ENCODE results near the gene LRP1. TPM values are rescaled to one million over a fixed set of nuclear protein-coding genes. Genes with fewer than 3 reads are reported as not detected.
A peak's percentile ranks its signal among the peaks of the same experiment; 100 is the strongest.

Gene LRP1
- total RNA-seq, 4 donors from 2014 or later, result 83.1 to 149 (median 106) TPM

DNA sequence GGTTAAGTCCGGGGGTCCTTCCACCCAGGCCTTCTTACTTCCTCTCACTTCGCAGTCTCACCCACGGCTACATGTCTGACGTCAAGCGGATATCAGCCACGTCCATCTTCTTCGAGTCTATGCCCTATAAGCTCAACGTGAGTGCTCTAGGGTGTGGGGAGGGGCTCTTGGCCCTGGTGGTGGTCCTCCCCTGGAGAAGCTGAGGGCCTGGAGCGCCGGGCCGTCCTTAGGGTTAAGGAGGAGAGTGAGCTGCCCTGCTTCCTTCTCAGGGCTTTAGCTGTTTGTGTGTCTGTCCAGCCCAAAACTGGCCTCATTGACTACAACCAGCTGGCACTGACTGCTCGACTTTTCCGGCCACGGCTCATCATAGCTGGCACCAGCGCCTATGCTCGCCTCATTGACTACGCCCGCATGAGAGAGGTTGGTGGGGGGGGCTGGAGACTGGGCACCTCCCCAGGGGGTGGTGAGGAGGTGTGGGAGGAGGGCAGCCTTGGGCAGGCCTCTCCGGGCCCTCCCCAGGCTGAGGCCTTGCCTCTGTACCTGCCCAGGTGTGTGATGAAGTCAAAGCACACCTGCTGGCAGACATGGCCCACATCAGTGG lies 104.0 kb downstream of the LRP1 start:
- Histone ChIP-seq H3K27ac (no peak overlapping the region), H3K4me3 (no peak overlapping the region), H3K4me1 (peaks cover 59% of the 10 kb centered on the region), H3K9me3 (no peaks in the 10 kb centered on the region), H3K27me3 (peaks cover 8% of the 10 kb centered on the region), H3K36me3 (peaks cover 36% of the 10 kb centered on the region)
- TF ChIP-seq EP300 (IDR thresholded peaks at IDR 0.05), result no peak
- TF ChIP-seq, protein P1, sequence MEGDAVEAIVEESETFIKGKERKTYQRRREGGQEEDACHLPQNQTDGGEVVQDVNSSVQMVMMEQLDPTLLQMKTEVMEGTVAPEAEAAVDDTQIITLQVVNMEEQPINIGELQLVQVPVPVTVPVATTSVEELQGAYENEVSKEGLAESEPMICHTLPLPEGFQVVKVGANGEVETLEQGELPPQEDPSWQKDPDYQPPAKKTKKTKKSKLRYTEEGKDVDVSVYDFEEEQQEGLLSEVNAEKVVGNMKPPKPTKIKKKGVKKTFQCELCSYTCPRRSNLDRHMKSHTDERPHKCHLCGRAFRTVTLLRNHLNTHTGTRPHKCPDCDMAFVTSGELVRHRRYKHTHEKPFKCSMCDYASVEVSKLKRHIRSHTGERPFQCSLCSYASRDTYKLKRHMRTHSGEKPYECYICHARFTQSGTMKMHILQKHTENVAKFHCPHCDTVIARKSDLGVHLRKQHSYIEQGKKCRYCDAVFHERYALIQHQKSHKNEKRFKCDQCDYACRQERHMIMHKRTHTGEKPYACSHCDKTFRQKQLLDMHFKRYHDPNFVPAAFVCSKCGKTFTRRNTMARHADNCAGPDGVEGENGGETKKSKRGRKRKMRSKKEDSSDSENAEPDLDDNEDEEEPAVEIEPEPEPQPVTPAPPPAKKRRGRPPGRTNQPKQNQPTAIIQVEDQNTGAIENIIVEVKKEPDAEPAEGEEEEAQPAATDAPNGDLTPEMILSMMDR (IDR thresholded peaks at IDR 0.05), result no peak
- TF ChIP-seq POLR2AphosphoS5 (IDR thresholded peaks at IDR 0.05), result no peak
- no peak for TF ChIP-seq POLR2A (IDR thresholded peaks at IDR 0.05)
- no peak for DNase-seq (ENCODE audit: low spot score in 2 of 2)
- 78% methylated on average over 16 of the region's 19 CpGs for WGBS

DNA sequence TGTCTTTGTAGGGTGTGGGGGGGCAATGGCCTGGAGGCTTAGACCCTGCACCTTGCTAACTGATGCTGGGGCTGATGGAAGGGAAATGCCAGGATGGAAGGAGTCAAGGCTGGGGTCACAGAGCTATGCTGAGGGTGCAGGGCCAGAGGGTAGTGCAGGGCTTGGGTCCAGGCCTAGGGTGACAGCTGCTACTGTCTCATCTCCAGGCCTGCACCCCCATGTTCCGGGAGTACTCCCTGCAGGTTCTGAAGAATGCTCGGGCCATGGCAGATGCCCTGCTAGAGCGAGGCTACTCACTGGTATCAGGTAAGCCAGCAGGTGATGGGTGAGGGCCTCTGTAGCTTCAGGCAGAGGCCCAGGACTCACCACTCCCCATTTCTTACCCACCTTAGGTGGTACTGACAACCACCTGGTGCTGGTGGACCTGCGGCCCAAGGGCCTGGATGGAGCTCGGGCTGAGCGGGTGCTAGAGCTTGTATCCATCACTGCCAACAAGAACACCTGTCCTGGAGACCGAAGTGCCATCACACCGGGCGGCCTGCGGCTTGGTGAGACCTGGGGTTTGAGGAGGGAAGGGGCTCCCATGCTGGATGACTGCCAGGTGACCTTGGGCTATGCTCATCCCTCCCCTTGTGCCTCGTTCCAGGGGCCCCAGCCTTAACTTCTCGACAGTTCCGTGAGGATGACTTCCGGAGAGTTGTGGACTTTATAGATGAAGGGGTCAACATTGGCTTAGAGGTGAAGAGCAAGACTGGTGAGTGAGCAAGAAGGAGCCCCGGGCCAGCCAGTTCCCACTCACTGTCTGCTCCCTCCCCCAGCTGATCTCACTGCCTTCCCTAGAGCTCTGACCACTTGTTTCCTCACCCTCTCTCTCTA lies 105.3 kb downstream of the LRP1 start:
- Histone ChIP-seq H3K27me3 (peaks cover 18% of the 10 kb centered on the region), H3K27ac (no peak overlapping the region), H3K9me3 (no peaks in the 10 kb centered on the region), H3K4me3 (no peak overlapping the region), H3K36me3 (peaks cover 36% of the 10 kb centered on the region), H3K4me1 (peaks cover 73% of the 10 kb centered on the region)
- 73% methylated on average over 5 of the region's 15 CpGs for WGBS
- TF ChIP-seq POLR2A (IDR thresholded peaks at IDR 0.05), result no peak
- TF ChIP-seq, protein P1 (IDR thresholded peaks at IDR 0.05), result no peak
- no peak for TF ChIP-seq POLR2AphosphoS5 (IDR thresholded peaks at IDR 0.05)
- no peak for TF ChIP-seq EP300 (IDR thresholded peaks at IDR 0.05)
- no peak for DNase-seq (ENCODE audit: low spot score in 2 of 2)

DNA sequence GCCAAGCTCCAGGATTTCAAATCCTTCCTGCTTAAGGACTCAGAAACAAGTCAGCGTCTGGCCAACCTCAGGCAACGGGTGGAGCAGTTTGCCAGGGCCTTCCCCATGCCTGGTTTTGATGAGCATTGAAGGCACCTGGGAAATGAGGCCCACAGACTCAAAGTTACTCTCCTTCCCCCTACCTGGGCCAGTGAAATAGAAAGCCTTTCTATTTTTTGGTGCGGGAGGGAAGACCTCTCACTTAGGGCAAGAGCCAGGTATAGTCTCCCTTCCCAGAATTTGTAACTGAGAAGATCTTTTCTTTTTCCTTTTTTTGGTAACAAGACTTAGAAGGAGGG lies 105.9 kb downstream of the LRP1 start:
- Histone ChIP-seq H3K36me3 (peaks cover 36% of the 10 kb centered on the region), H3K4me3 (no peak overlapping the region), H3K27ac (no peak overlapping the region), H3K27me3 (peaks cover 18% of the 10 kb centered on the region), H3K9me3 (no peaks in the 10 kb centered on the region), H3K4me1 (peaks cover 74% of the 10 kb centered on the region)
- no peak for DNase-seq (ENCODE audit: low spot score in 2 of 2)
- TF ChIP-seq, protein P1 (IDR thresholded peaks at IDR 0.05), result no peak
- TF ChIP-seq POLR2AphosphoS5 (IDR thresholded peaks at IDR 0.05) (no peak), POLR2A (IDR thresholded peaks at IDR 0.05) (no peak), EP300 (IDR thresholded peaks at IDR 0.05) (no peak)
- WGBS, result 56% methylated on average over 2 of the region's 3 CpGs

DNA sequence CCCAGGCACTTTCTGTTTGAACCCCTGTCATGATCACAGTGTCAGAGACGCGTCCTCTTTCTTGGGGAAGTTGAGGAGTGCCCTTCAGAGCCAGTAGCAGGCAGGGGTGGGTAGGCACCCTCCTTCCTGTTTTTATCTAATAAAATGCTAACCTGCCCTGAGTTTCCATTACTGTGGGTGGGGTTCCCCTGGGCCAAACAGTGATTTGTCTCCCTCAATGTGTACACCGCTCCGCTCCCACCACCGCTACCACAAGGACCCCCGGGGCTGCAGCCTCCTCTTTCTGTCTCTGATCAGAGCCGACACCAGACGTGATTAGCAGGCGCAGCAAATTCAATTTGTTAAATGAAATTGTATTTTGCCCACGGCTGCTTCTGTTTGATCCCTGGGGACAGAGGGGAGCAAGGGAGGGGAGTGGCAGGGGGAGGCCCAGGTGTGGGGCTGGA lies 106.3 kb downstream of the LRP1 start:
- no peak for TF ChIP-seq POLR2A (IDR thresholded peaks at IDR 0.05)
- TF ChIP-seq EP300 (IDR thresholded peaks at IDR 0.05), result no peak
- TF ChIP-seq, protein P1 (IDR thresholded peaks at IDR 0.05), result no peak
- TF ChIP-seq POLR2AphosphoS5 (IDR thresholded peaks at IDR 0.05), result no peak
- peaks cover 21% of the 10 kb centered on the region for H3K27me3 ChIP-seq
- peaks cover 74% of the 10 kb centered on the region for H3K4me1 ChIP-seq
- 50% methylated on average over 10 of the region's 10 CpGs for WGBS
- peaks cover 36% of the 10 kb centered on the region for H3K36me3 ChIP-seq
- H3K27ac ChIP-seq, result peak overlapping the region; percentile 33
- no peak for DNase-seq (ENCODE audit: low spot score in 2 of 2)
- no peak overlapping the region for H3K4me3 ChIP-seq
- no peaks in the 10 kb centered on the region for H3K9me3 ChIP-seq
